ENCODE results near the gene ALMS1.

GRCh38 chr2:73374269-73374668, 11.4 kb upstream of the ALMS1 start:
- TF ChIP-seq CTCF (IDR thresholded peaks at IDR 0.05) (no peak), EP300 (IDR thresholded peaks at IDR 0.05; ENCODE audit: borderline replicate concordance in 1 of 2, low read depth in 1 of 2, low read length in 1 of 2) (no peak), MAX (IDR thresholded peaks at IDR 0.05; ENCODE audit: low read depth) (no peak), NFIC (IDR thresholded peaks at IDR 0.05; ENCODE audit: borderline replicate concordance) (no peak), MXI1 (IDR thresholded peaks at IDR 0.05; ENCODE audit: low read depth, low read length) (no peak), EZH2phosphoT487 (IDR thresholded peaks at IDR 0.05; ENCODE audit: borderline replicate concordance, low read depth) (no peak)
